ENCODE results near the gene CDK5RAP2. TPM values are rescaled to one million over a fixed set of nuclear protein-coding genes. Genes with fewer than 3 reads are reported as not detected.

The CDK5RAP2 gene
- total RNA-seq, 2 donors from 2014 or later: 31.9 to 45.8 TPM

- DNase-seq: no peak
- Histone ChIP-seq H3K27ac (no peak overlapping the region), H3K4me1 (no peaks in the 10 kb centered on the region), H3K27me3 (no peaks in the 10 kb centered on the region), H3K9me3 (no peaks in the 10 kb centered on the region), H3K4me3 (no peak overlapping the region), H3K9ac (ENCODE audit: low read depth in 2 of 2, low read length in 2 of 2) (no peak overlapping the region), H3K36me3 (no peaks in the 10 kb centered on the region)
- intact Hi-C loops (cut with DNase I): no loop called here
- no peak for TF ChIP-seq CTCF (IDR thresholded peaks at IDR 0.05)
These were observed 203.9 kb downstream of the CDK5RAP2 start for GRCh38 chr9:120376101-120376500.

- no peaks in the 10 kb centered on the region for H3K9me3 ChIP-seq
- no peaks in the 10 kb centered on the region for H3K4me1 ChIP-seq
- no peaks in the 10 kb centered on the region for H3K36me3 ChIP-seq
- H3K27ac ChIP-seq: no peak overlapping the region
- no peak overlapping the region for H3K9ac ChIP-seq (ENCODE audit: low read depth in 2 of 2, low read length in 2 of 2)
- intact Hi-C loops (cut with DNase I): no loop called here
- H3K27me3 ChIP-seq: no peaks in the 10 kb centered on the region
- no peak for DNase-seq
- H3K4me3 ChIP-seq: no peak overlapping the region
- TF ChIP-seq CTCF (IDR thresholded peaks at IDR 0.05): no peak
These were observed 204.7 kb downstream of the CDK5RAP2 start for GRCh38 chr9:120375316-120375715.

- H3K4me1 ChIP-seq: no peaks in the 10 kb centered on the region
- no peak for TF ChIP-seq CTCF (IDR thresholded peaks at IDR 0.05)
- no peaks in the 10 kb centered on the region for H3K9me3 ChIP-seq
- H3K4me3 ChIP-seq: no peak overlapping the region
- H3K9ac ChIP-seq (ENCODE audit: low read depth in 2 of 2, low read length in 2 of 2): no peak overlapping the region
- no peaks in the 10 kb centered on the region for H3K36me3 ChIP-seq
- DNase-seq: no peak
- H3K27ac ChIP-seq: no peak overlapping the region
- H3K27me3 ChIP-seq: no peaks in the 10 kb centered on the region
- intact Hi-C loops (cut with DNase I): no loop called here
These were observed 205.2 kb downstream of the CDK5RAP2 start for GRCh38 chr9:120374817-120375216.

GRCh38 chr9:120374239-120374638 is 205.7 kb downstream of the CDK5RAP2 start:
- H3K27ac ChIP-seq: no peak overlapping the region
- no peak overlapping the region for H3K9ac ChIP-seq (ENCODE audit: low read depth in 2 of 2, low read length in 2 of 2)
- no peaks in the 10 kb centered on the region for H3K36me3 ChIP-seq
- intact Hi-C loops (cut with DNase I): no loop called here
- no peaks in the 10 kb centered on the region for H3K27me3 ChIP-seq
- no peak for DNase-seq
- no peaks in the 10 kb centered on the region for H3K9me3 ChIP-seq
- no peak for TF ChIP-seq CTCF (IDR thresholded peaks at IDR 0.05)
- H3K4me3 ChIP-seq: no peak overlapping the region
- H3K4me1 ChIP-seq: no peaks in the 10 kb centered on the region

DNA sequence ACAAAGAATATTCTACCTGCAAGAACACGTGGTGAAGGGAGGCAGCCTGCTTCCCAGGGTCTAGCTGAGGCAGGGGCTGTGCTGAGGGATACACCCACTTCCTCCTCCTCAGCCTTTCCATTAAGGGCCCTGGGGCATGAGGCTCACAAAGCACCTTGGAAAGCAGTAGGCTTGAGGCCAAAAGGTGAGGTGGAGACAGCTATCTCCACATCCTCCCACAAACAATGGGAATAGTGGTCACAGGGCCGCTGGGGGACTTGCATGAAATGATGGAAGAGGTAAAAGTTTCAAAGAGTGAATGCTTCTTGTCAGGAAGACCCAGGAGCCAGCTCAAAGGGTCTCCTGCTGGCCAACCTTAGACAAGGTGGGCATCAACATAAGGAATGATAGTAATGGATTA is 207.9 kb downstream of the CDK5RAP2 start:
- intact Hi-C loops (cut with DNase I): no loop called here
- no peak for TF ChIP-seq CTCF (IDR thresholded peaks at IDR 0.05)

More for the DNA sequence above, 207.9 kb downstream of the CDK5RAP2 start:
- H3K4me3 ChIP-seq: no peak overlapping the region
- H3K27ac ChIP-seq: no peak overlapping the region
- H3K9me3 ChIP-seq: no peaks in the 10 kb centered on the region
- H3K27me3 ChIP-seq: no peaks in the 10 kb centered on the region
- H3K36me3 ChIP-seq: no peaks in the 10 kb centered on the region
- DNase-seq: no peak
- H3K9ac ChIP-seq (ENCODE audit: low read depth in 2 of 2, low read length in 2 of 2): no peak overlapping the region
- H3K4me1 ChIP-seq: no peaks in the 10 kb centered on the region
